HTERT RPE-1 (cell line): Measurements from ENCODE around the gene LKAAEAR1.

Source experiments
- in situ Hi-C: fragments of 300-500 bp; cut with MboI; formaldehyde crosslinking; loops from 4 replicates; pipeline ENCODE4 v1.14.3; 2020; ENCODE audit warnings: low sequenced_read_pairs

Gene LKAAEAR1

DNA sequence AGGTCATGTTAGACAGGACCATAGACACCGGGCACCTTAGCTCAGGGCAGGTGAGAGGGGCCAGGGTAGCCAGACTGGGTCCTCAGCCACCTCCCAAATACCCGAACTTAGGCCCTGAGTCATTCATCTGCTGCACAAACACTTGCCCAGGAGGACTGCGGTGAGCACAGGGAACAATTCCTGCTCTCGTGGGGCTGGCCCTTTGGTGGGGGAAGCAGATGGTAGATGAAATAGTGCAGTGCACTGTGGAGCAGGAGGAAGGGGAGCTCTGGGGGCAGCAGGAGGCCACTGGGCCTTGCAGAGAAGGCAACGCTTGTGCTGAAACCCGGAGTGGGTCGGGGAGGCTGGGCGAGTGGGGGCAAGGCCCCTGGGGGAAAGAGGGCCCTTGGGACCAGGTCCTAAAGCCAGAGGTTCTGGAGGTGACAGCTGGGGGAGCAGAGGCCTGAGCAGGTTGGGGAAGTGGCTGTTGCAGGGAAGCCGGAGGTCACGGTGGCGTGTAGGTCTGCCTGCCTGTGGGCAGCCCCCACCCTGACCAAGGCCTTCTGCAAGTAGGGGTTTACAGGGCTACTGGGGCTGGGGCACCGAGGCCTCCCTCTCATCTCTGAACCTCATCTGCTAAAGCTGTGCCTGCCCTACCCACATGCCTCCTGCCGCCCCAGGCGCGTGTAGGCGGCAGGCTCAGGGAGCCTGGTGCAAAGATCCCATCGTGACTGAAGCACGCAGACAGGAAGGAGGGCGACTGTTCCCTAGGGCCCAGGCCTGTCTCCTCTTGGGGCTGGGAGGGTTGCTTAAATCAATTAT, 27.8 kb upstream of the LKAAEAR1 start:
- in situ Hi-C loops, result no loop called here

DNA sequence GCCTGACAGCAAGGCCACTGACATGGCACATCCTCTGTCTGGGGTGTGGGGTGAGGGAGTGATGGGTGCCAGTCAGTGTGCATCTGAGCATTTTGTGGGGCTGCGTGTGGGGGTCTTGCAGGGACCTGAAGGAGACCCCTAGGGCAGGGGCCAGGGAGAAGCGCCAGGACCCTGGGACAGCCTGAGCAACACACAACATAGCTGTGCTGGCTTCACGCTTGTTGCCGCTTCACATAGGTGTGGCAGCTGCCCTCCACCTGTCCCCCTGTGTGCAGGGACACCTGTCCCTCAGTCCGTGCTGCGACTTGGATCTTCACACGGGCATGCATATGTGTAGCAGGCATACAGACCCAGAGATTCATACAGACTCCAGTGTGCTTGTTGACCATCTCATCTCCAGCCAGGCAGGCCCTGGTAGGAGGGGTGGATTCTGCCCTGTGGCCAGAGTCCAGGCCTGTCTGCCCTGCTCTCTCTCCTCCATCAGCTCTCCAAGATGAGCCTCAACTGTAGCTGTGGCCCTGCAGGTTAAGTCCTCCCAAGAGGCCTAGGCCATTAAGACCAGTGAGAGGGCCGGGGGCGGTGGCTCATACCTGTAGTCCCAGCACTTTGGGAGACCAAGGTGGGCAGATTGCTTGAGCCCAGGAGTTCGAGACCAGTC, 26.3 kb upstream of the LKAAEAR1 start:
- in situ Hi-C loops, result no loop called here

DNA sequence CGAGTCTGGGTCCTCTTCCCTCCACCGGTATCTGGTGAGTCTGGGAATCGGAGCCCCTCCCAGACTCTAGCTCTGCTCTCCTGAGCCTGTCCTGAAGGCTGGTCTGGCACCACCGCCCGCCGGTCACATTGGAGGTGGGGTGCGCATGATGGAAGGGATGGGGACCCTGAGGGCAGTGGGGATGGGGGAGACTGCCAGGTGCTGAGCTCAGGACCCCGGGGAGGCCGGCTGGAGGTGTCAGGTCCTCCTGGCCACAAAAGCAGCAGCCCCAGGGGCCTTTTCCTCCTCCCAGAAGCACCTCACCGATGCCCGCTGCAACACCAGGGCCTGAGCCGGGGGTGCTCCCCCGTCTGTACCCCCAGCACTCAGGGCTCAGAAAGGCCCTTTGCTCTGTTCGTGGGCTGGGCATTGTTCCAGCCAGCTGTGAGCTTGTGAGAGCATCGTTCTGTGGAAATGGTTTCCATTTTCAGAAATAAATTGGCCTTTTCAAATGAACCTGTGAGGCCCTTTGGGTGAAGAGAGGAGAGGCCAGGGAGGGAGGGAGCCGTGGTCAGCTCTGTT, 25.7 kb upstream of the LKAAEAR1 start:
- in situ Hi-C loops, result no loop called here

- in situ Hi-C loops, result no loop called here
These were observed 24.8 kb upstream of the LKAAEAR1 start for GRCh38 chr20:64108731-64109681.

DNA sequence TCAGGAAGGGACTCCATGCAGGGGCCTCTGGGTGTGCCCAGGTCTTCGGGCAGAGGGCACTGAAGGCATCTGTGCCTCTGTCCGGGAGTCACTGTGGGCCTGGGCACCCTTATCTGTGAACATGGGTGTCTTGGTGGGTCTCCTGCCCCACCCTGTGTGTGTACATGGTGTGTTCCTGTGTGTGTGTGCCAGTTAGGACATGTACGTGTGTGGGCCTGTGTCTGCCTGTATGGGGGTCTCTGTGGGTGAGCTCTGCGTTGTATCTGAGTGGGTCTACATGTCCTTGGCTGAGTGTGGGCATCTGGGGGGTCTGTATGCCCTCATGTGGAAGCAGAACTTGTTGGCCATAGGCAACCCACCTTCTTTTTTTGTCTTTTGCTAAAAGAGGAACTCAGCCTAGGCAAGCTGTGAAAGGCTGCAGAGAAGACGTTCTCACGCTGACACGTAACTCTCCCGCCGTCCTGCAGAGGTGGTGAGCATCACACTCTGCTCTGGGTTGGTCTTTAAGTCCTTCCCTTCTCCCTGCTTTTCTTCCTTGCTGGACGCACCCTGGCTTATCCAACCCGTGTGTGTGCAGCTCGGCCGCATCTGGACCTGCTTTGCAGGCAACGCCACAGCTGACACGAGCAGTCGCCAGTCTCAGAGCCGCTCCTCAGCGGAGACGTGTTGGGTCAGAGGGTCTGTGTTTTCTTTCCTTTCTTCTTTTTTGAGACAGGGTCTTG, 23.7 kb upstream of the LKAAEAR1 start:
- in situ Hi-C loops, result no loop called here

DNA sequence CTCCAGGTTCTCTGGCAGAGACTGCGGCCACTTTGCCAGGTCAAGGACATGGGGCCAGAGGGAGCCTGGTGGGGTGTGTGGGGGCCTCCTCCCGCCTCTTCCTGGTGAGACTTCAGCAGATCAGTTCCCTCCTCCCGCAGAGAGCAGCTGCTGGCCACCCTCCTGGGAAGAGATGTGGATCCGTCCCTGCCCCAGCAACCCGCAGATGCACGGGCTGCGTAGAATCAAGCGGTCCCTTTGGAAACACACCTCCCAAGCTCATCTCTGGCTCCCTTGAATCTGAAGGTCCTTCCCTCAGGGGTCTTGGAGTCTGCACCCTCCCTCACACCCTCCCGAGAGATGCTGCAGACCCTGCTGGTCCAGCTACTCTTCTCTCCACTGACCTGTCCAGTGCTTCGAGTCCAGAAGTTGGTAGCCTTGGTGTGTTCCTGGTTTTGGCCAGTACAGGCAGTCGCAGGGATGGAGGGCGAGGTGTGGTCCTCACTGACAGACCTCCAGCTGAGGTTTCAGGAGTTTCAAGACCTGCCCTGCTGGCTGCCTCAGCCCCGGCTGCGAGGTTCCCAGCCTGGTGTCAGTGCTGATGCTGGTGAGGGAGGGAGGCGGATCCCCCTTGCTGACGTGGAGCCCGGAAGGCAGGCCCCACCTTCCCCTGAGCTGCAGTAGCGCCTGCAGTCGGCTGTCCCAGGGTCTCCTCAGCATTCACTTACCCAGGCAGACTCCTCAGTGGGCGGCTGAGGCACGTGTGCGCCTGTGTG, 23.0 kb upstream of the LKAAEAR1 start, which contains the start of gene NPBWR2:
NPBWR2 (minus strand) TSS at position 585 of the 755 bp plus-strand sequence. CDS start 734 bp downstream, outside the sequence.
- in situ Hi-C loops, result no loop called here

DNA sequence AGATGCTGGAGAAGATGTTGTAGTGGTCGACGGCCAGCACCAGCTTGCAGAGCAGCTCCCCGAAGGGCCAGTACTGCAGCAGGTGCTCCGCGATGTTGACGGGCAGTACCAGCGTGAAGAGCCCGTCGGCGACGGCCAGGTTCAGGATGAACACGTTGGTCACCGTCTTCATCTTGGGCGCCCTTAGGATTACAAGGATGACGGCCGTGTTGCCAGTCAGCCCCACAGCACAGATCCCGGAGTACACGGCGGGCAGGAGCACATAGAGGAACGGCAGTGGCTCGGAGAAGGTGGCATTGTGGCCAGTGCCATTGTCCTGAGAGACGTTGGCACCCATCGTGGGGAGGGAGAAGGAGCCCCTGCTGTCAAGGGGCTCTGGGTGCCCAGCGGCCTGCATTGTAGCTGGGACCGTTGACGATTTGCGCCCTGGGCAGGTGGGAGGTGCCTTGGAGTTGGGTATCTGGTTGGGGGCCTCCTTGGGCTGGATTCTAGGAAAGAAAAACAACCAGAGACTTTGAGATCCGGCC, 22.3 kb upstream of the LKAAEAR1 start:
- in situ Hi-C loops, result no loop called here

DNA sequence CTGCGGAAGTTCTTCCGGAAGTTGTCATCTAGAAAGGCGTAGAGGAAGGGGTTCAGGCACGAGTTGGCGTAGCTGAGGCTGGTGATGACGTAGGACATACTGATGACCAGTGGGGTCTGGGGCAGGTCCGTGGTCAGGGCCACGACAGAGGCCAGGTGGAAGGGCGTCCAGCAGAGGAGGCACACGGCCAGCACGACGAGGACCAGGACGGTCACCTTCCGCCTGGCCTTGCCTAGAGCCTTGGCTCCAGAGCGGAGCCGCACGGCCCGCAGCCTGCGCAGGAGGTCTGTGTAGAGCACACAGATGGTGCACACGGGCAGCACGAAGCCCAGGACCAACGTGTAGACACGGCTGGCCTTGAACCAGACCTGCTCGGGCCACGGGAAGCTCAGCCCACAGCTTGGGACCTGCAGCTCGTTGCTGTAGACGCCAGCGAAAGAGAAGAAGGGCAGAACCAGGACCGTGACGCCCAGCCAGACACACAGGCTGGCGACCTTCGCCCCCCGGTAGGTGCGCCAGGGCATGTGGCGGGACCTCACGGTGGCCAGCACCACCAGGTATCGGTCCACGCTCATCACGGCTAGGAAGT, 21.7 kb upstream of the LKAAEAR1 start:
- in situ Hi-C loops, result no loop called here

DNA sequence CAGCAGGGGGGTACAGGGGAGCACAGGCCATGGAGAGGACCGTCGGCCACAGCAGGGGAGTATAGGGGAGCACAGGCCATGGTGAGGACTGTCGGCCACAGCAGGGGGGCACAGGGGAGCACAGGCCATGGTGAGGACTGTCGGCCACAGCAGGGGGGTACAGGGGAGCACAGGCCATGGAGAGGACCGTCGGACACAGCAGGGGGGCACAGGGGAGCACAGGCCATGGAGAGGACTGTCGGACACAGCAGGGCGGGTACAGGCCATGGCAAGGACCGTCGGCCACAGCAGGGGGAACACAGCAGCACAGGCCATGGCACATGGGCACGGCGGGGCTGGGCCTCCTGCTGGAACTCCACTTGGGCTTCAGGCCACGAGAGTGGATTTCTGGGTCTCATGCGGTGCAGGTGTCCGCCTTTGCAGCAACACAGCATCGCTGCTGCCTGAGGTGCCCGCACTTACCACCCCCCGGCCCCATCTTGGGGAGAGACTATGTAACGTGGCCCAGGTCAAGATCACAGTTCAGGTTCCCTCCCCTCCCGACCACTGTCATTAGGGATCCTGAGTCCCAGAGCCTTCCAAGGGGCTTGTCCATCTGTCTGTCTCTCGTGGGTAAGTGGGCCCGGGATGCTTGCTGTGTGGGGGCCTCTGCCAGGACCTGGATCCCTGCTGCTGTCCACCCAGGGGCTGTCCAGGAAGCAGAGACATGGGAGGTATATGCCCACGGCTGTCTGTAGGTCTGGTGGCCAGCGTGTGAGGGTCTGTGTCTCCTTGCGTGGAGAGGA, 20.7 kb upstream of the LKAAEAR1 start:
- in situ Hi-C loops, result no loop called here

DNA sequence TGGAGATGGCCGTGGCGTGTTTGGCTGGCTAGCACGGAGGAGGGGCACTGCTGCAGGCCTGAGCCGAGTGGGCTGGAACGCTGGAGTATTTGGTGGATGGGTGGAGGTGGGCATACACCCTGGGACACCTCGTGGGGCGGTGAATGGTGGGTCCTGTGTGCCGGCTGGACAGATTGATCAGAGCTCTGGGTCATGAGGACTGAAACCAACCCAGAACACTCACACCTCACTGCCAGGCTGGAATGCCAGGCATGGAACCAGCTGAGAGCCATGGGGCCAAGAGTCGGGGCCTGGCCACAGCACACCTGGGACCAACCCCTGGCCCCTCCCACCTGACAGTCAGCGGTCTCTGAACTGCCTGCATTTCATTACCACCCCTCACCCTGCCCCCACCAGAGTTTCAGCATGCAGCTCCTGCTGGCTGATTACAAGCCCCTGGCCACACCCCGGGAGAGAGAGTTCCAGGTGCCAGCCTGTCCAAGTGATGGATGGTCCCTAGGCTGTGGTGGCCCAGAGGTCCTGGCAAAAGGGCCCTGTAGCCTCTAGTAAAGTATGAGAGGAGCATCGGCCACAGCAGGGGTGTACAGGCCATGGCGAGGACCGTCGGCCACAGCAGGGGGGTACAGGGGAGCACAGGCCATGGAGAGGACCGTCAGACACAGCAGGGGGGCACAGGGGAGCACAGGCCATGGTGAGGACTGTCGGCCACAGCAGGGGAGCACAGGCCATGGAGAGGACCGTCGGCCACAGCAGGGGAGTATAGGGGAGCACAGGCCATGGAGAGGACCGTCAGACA, 19.9 kb upstream of the LKAAEAR1 start:
- in situ Hi-C loops, result no loop called here

- in situ Hi-C loops, result no loop called here
These were observed 18.6 kb upstream of the LKAAEAR1 start for GRCh38 chr20:64102647-64103354.

GRCh38 chr20:64101731-64102621, 17.8 kb upstream of the LKAAEAR1 start:
- in situ Hi-C loops, result no loop called here

DNA sequence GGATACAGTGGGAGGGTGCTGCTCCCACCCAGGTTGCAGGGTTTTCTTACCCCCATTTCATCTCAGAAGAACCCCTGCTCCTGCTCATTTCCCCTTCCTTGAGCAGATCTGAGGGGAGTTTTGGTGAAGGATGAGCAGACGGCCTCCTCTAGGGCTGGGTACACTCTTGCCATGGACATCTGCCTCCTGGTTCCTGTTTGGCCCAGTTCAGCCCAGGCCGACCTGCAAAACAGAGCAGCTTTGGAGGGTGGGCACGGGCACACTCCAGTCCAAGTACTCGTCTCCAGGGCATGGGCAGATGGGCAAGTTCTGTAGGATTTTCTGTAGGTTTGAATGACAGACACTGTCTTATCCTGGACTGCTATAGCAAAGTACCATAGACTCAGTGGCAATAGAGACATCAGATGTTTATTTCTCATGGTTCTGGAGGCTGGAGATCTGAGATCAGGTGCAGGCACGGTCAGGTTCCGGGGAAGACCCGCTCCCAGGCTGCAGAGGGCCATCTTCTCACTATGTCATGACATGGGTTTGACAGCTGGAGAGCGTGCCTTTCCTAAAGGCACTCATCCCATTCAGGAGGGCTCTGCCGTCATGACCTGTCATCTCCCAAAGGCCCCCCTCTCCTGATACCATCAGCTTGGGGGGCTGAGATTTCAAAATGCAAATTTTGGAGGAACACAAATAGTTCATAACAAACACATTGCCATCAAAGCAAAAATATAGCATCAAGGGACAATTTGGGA, 16.9 kb upstream of the LKAAEAR1 start:
- in situ Hi-C loops, result no loop called here

- in situ Hi-C loops, result no loop called here
These were observed 16.3 kb upstream of the LKAAEAR1 start for GRCh38 chr20:64100566-64100888.

DNA sequence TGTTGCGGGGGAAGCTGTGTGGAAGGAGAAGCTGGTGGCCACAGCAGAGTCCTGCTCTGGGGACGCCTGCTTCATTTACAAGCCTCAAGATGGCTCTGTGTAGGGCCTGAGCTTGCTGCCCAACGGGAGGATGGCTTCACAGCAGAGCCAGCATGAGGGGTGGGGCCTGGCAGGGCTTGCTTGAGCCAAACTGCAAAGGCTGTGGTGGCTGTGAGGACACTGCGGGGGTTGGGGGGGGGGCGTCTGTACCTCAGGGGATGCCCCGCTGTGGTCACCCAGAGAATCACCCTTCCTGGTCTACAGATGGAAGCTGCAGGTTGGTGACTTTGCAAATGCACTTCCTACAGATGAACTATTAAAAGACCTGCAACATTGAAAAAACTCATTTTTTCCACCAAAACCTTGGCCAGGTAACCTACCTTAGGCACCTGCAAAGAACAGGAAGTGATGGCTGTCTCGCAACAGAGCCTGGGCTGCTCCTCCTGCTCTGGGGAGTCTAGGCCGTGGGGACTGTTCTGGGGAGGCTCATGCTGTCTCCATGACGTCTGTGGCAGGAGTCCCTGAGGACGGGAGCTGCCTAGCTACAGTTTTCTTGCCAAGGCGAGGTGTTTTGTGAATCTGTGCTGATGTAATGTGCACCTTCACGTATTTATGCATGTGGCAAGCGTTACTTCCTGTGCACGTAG, 15.8 kb upstream of the LKAAEAR1 start:
- in situ Hi-C loops, result no loop called here
